ENCODE results near the gene FAAH2. TPM values are rescaled to one million over a fixed set of nuclear protein-coding genes. Genes with fewer than 3 reads are reported as not detected.
"Not testable (repeated sequence)": the region's sequence is repeated elsewhere in the genome, so short reads cannot be mapped to it uniquely, and the experiment has no call there.

FAAH2 gene
- total RNA-seq, 1 experiment from 2014 or later: 0.17 TPM

DNA sequence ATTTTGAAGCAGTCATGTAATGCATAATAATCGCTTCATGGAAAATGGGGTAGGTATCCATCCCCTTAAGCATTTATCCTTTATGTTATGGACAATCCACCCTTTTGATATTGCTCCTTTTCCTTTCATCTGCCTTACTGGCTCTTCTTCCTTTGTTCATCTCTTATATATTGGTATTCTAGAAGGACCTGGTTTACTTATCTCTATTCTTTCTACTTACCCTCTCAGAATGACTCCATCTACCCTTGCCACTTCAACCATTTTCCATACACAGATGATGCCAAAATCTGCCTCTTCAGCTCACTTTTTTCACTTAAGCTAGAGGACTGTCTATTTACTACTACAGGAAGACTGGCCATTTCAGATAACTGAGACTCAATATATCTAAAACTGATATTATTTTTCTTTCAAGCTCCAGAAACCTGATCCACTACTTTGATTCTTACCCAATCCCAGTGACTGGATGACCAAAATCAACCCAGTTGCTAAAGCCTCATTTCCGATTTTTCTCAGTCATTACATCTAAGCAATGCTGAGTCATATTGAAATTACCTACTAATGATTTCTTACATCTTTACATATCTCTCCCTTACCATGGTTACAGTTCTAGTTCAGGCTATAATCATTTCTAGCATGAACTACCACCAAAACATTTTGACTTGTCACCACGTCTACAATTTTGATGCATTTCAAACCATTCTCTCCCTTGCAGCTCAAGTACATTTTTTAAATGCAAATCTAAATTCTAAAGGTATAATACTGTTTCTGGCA, 93.7 kb downstream of the FAAH2 start:
- no peak for DNase-seq (ENCODE audit: low read depth)

DNA sequence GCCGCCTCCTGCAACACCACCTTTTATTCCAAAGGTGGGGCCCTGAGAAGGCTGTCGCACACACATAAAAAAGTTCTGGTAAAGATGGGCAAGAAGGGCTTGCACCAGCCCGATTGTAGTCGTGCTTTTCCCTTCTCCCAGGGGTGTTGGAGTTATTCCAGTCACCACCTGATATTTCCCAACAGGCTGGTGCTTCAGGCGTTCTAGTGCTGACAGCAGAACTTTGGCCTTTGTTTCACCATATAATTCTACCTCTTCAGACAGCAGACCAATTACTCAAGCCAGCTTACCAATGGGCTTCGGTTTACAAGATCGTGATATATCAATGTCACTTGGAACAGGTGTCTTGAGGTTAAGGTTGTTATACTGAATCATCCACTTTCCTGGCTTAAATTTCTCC, 107.7 kb downstream of the FAAH2 start:
- not testable (repeated sequence) for DNase-seq (ENCODE audit: low read depth)

DNA sequence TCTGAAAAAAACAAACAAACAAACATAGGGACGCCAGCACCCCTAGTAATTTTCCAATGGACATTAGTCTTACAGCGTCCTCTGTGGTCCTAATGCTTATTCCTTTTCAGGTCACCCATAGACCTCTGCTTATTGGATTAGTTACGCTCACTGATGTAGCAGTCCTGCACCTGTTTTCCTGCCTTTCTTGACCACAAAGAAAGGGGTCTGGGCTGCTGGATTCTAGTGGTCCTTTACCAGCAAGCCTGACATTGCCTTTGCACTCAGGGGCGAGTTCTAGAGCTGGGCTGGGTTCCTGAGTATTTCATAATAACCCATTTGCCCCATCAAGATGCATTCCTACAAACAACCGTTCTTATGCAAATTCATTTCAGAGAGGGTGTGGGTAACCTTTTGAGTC, 116.7 kb downstream of the FAAH2 start:
- DNase-seq (ENCODE audit: low read depth): not testable (repeated sequence)

DNA sequence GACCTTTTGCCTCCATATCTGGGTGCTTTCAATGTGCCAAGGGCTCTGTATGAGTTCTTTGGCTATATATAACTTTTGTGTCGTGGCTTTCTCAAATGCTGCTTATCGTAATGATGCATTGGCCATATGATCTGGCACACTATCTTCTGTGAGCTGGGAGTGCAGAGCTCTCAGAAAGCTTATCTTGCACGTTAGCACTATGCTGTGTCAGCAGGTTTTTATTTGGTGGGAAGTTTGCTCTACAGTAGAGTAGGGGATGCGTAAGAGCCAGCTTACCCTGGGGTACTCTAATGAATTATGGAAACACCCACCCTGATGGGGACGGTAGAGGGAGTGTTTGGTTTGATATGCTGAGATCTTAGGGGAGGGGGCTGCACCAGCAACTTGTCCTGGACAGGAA, 119.6 kb downstream of the FAAH2 start:
- DNase-seq (ENCODE audit: low read depth): no peak

DNA sequence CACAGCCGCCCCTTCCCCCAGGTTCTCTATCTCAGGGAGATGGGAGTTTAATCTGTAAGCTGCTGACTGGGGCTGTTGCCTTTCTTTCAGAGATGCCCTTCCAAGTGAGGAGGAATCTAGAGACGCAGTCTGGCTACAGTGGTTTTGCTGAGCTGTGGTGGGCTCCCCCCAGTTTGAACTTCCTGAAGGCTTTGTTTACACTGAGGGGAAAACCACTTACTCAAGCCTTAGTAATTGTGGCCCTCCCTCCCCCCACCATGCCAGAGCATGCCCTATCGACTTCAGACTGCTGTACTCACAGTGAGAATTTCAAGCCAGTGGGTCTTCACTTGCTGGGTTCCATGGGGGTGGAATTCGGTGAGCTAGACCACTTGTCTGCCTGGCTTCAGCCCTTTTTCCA, 131.3 kb downstream of the FAAH2 start:
- DNase-seq (ENCODE audit: low read depth): no peak

DNA sequence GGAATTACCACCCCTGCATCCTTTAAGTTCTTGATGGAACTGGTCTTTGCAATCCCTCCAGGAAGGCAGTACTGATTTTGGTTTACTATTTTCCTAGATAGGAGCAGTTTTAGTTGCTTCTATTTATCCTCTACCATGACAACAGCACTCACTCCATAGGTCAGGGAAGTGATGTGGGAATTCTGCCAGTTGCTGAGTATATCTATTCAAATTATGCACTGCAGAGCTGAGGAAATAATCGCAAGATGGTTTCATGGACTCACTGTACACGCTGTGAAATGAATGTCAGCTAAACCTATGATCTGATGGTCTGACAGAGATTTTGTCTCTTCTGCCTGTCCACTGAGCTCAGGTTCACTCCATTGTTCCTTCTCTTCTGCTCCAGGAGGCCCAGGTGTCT, 135.8 kb downstream of the FAAH2 start:
- no peak for DNase-seq (ENCODE audit: low read depth)

DNA sequence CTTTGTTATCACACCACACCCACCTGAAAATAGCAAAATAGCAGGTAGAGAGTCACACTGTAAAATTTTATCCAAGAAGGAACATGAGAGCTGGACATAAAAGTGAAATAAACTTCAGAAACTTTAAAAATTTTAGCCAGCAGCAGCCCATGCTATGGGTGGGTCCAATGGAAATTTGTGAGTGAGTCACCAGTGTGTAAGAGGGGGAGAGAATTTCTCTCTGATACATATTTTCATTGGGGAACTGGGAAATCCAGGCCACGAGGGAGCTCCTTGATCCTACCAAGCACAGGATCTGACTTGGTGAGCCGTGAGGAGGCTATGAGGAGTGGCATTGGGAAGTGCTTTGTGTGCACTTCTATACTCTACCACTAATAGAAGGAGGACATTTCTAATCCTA, 136.3 kb downstream of the FAAH2 start:
- no peak for DNase-seq (ENCODE audit: low read depth)

DNA sequence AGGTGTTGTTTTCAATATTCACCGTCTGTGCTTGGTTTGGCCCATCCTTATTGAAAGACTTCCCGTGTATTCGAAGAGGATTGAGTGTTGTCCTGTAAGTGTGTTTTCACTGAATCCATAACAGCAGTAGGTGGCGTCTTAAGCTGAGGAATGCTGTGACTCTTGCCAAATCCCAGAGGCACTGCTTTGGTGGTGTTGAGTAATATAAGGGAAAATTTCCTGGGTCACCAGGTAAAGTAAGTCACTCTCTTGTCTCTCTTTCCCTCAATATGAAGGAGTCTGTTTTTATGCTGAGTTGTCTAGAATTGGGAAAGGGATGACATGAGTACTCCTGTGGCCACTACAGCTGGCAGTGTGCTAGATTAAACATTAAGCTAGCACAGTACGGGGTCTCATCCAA, 158.6 kb downstream of the FAAH2 start:
- DNase-seq (ENCODE audit: low read depth): peak; percentile 7

DNA sequence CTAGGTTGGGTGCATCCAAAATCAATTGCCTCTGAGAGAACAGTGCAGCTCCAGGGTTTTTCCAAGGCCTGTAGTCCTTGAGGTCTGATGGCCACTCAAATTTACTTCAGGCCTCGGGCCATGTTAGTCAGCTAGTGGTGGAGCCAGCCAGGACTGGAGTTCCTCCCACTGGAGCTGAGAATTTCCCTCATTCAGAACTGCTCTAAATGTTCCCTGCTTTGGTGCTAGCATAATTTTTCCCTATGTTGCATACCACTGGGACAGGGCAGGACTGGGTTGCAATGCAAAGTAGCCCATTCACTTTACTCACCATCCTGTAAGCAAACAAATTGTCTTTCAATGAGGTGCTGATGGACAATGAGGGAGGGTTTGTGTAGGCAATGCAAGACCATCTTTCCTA, 159.3 kb downstream of the FAAH2 start:
- DNase-seq (ENCODE audit: low read depth): peak; percentile 0

DNA sequence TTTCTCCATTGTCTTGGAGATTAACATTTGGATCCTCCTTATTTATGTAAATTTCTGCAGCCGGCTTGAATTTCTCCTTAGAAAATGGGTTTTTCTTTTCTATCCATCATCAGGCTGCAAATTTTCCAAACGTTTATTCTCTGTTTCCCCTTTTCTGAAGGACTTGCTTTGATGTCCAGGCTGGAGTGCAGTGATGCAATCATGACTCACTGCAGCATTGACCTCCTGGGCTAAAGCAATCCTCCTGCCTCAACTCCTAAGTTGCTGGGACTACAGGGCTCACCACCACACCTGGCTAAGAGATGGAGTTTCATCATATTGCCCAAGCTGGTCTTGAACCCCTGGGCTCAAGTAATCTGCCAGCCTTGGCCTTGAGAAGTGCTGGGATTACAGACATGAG, 161.3 kb downstream of the FAAH2 start:
- DNase-seq (ENCODE audit: low read depth): peak; percentile 14

DNA sequence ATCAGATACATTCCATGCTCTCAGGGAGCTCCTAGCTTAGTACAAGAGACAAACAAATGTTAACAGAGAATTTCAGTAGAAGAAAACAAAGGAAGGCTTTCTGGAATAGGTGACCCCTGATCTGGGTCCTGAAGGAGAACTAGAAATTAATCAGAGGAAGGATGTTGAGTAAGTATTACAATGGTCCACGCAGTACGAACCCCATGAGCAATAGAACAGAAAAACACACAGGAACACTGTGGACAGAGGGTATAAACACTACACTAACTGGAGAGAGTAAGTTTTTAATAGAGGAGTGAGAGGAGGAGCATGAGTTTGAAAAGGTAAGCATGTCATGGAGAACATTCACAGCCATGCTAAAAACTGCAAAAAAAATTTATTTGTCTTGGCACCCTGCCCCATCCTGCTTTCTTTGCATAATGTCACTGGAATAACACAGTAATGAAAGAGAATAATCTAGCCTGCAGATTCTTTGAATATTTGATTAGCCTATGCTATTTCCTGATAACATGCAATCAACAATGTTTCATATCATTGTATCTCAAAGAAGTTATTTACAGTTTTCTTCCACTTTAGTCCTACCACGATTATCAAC, 165.0 kb downstream of the FAAH2 start:
- no peak for DNase-seq (ENCODE audit: low read depth)

DNA sequence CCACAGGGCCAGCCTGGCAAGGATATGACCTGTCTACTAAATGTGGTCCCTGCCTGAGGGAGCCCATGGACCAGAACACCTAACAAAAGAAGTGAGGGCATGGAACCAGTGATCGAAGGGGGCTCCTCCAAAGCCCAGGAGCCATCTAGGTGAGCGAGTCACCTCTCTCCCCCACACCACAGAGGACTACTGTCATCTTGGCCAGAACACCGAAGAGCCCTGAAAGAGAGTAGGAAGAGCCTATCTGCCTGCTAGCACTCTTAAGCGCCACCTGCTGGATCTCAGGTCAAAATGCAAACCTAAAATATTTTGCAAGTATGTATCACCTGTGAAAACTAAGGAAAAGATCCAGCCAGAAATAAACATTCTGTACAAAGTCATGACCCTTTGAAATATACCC, 167.4 kb downstream of the FAAH2 start:
- DNase-seq (ENCODE audit: low read depth): peak; percentile 22

DNA sequence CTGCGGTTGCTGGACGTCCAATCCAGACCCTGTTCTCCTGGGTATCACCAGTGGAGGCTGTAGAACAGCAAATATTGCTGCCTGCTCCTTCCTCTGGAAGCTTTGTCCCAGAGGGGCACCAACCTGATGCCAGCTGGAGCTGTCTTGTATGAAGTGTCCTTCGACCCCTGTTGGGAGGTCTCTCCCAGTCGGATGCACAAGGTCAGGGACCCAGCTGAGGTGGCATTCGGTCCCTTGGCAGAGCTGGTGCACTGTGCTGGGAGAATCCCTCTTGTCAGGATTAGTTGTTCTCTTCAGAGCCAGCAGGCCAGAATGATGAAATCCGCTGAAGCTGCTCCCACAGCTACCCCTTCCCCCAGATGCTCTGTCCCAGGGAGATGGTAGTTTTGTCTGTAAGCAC, 195.0 kb downstream of the FAAH2 start:
- DNase-seq (ENCODE audit: low read depth): no peak

DNA sequence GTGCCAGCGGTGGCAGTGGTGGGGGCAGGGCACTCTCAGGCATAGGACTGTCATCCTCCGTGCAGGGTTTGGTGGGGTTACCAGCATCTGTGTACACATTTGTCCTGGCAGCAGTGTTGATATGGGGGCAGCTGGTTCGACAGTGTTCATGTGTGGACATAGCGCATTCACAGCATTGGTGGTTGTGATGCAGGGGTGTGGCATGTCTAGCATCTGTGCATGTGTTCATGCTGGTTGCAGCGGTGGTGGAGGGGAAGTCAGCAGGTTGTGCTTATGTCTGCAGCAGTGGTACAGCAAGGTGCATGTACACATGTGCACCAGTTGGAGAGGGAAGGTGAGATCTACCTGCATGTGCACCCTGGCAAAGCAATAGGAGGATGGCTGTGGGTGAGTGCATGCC, 230.0 kb downstream of the FAAH2 start:
- DNase-seq (ENCODE audit: low read depth): no peak

DNA sequence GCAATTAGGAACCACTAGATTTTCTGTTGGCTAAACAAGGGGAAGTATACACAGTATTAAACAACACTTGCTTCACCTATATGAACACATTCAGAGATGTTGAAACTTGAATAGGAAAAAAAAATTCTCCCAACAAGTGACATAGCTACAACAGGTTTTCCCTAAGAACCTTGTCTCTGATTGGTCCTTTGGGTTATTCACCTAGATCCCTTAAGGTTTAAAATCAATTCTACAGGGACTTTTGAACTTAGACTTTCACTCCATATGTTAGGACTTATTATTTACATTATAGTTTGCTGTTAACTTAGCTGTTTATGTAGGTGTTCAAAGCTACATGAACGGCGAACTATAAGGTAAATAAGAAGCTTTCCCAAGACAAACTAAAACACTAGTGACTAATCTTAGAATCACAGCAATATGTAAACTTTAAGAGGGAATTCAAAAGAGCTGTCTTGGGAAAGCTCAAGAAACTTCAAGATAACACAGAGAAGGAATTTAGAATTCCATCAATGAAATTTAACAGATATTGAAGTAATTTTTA, 233.1 kb downstream of the FAAH2 start:
- DNase-seq (ENCODE audit: low read depth): no peak

DNA sequence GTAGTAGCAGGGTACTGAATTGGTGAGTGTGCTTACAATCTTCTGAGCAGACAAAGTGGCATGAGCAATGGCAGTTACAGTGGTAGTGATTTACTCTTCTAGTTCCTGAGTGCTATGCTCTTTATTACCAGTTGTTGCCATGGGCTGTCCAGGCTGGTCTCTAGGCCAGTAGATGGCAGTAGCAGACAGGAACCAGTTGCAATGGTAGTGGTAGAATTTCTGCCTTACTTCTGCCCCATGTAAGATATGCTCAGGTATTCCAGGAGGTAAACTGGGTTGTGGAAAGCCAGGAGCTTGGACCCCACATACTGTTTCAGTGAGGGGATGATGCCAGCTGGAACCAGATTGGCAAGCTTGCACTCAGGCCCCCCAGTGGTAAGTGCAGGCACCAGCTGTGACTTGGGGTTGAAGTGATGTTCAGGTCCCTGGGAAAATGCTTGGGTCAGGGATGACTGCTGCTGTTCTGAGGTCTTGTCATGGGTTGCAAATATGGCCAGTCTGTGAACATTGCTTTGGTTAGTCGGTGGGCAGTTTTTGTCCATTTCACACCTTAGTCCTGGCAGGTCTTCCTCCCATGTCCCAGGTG, 242.3 kb downstream of the FAAH2 start:
- DNase-seq (ENCODE audit: low read depth): peak; percentile 26

Other genes starting within 250 kb of the FAAH2 start
- 12.0 and 15.3 TPM in 2 replicates for gene SPIN2B, start 165.2 kb upstream of the FAAH2 start, total RNA-seq (2014; rRNA removed; shearing (Covaris generic))
- not detected in 2 replicates for gene SPIN2A, start 149.3 kb upstream of the FAAH2 start, total RNA-seq (2014; rRNA removed; shearing (Covaris generic))

Data from M059J (cell line).